DOHH2 (cell line): Measurements from ENCODE around the gene NR2F1.

Source experiments
- CTCF ChIP-seq: fragments of 200-600 bp; sonication (generic); IDR thresholded peaks from one replicate; pipeline ENCODE4 v1.5.1; 2014; ENCODE audit warnings: antibody characterized with exemption, mild to moderate bottlenecking, low read depth, low read length; ENCODE audit not compliant: poor library complexity, severe bottlenecking
- EZH2phosphoT487 ChIP-seq: fragments of 200-600 bp; sonication (generic); IDR thresholded peaks from 2 replicates; pipeline ENCODE4 v1.6.1; 2017; ENCODE audit warnings: borderline replicate concordance, mild to moderate bottlenecking, antibody characterized with exemption, low read length, moderate library complexity, mixed read lengths

DNA sequence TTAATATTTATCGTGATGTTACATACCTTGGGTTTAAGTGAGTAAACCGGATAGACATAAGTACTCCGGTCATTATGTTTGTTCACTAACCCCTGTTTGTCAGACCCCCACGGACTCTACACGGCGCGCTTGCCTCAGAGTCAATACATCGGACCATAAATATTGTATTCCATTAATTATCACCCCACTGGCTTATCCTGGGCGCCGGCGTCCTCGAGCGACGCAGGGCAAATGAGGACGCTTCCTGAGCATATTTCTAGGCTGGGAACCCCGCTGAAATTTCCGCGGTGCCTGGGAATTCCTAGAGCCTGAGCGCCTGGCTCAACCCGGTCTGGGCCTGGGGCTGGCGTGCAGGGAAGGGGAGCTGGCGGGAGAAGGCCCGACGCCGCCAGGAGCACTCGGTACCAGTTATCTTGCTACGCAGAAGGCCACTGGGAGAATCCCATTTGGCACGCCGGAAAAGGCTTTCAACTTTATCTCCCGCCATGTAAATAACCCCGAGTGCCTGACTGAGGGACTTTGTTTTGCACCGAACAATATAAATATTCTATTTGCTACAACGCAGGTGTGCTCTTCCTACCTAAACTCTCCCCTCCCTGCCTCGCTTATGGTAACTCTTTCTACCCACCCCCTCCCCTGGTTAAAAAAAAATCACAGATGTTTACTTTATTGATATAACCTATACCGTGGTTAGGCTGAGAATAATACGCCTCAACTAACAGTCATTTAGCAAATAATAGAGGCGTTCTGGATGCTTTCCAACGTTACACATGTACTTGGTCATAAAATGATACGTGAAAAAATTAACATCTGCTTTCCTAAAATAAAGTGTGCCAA, 19.4 kb downstream of the NR2F1 start:
- TF ChIP-seq CTCF (no peak), EZH2phosphoT487 (no peak)
